A673 (cell line): ENCODE data around the gene CHAT. TPM values are rescaled to one million over a fixed set of nuclear protein-coding genes. Genes with fewer than 3 reads are reported as not detected.
A peak's percentile ranks its signal among the peaks of the same experiment; 100 is the strongest.

Experiments
- BruUV-seq: library from RNA; stranded (reverse); fragments of 400-500 nt; replicated peaks from 2 replicates; lab custom pipeline; 2021; lab: Mats Ljungman, UMichigan
- CTCF ChIA-PET: fragments of 300-600 bp; sonication (Branson Sonifier 250); formaldehyde crosslinking; loops from one replicate; lab custom pipeline; 2022; ENCODE audit warnings: antibody characterized with exemption; lab: Charles Lee
- POLR2A ChIA-PET: fragments of 300-600 bp; sonication (Branson Sonifier 250); formaldehyde crosslinking; loops from one replicate; lab custom pipeline; 2022; ENCODE audit warnings: antibody characterized with exemption; ENCODE audit not compliant: low non-redundant PET; lab: Charles Lee
- DNase-seq: peaks from one replicate; pipeline ENCODE4 v3.0.0-alpha.2; 2015; ENCODE audit warnings: low spot score
- H3K27ac ChIP-seq: fragments of 200-600 bp; sonication (generic); 2 replicates; pipeline ENCODE4 v1.5.1; 2016; ENCODE audit warnings: mixed run types, low read depth, mild to moderate bottlenecking, mixed read lengths, antibody characterized with exemption, low read length; ENCODE audit not compliant: poor library complexity, severe bottlenecking
- H3K27me3 ChIP-seq: fragments of 200-600 bp; sonication (generic); replicated peaks from 2 replicates; pipeline ENCODE4 v1.6.1; 2017; ENCODE audit warnings: mixed run types, low read depth, mild to moderate bottlenecking, mixed read lengths, antibody characterized with exemption, low read length; ENCODE audit not compliant: insufficient read depth, poor library complexity
- H3K36me3 ChIP-seq: fragments of 200-600 bp; sonication (generic); 2 replicates; pipeline ENCODE4 v1.6.1; 2016; ENCODE audit warnings: mixed run types, mild to moderate bottlenecking, mixed read lengths, antibody characterized with exemption, low read length; ENCODE audit not compliant: insufficient read depth, poor library complexity, severe bottlenecking
- H3K4me1 ChIP-seq: fragments of 200-600 bp; sonication (generic); 2 replicates; pipeline ENCODE4 v1.6.1; 2017; ENCODE audit warnings: mixed run types, mild to moderate bottlenecking, mixed read lengths, antibody characterized with exemption, low read length; ENCODE audit not compliant: insufficient read depth, poor library complexity, severe bottlenecking
- H3K4me3 ChIP-seq: fragments of 200-600 bp; sonication (generic); 2 replicates; pipeline ENCODE4 v1.5.1; 2016; ENCODE audit warnings: low read depth, mixed run types, mild to moderate bottlenecking, mixed read lengths, low read length; ENCODE audit not compliant: poor library complexity, severe bottlenecking
- H3K9me3 ChIP-seq: fragments of 200-600 bp; sonication (generic); 2 replicates; pipeline ENCODE4 v1.6.1; 2016; ENCODE audit warnings: mixed run types, low read depth, mild to moderate bottlenecking, mixed read lengths, antibody characterized with exemption, low read length; ENCODE audit not compliant: poor library complexity, severe bottlenecking
- EZH2 ChIP-seq: fragments of 200-600 bp; sonication (generic); IDR thresholded peaks from 2 replicates; pipeline ENCODE4 v1.6.1; 2017; ENCODE audit warnings: borderline replicate concordance, low read depth, mild to moderate bottlenecking, mixed read lengths, antibody characterized with exemption, low read length; ENCODE audit not compliant: poor library complexity, severe bottlenecking
- intact Hi-C: fragments of 100-400 bp; cut with micrococcal nuclease; formaldehyde crosslinking; loops from one replicate; pipeline ENCODE4 v1.10.0; 2022; ENCODE audit not compliant: unreplicated experiment
- total RNA-seq: library from RNA; stranded (reverse); gene quantifications from 2 replicates; pipeline ENCODE4 v1.2.3, GENCODE V29; 2021
- TF ChIP-seq, protein P1 (sequence below): fragments of 300-800, 200-600 bp; sonication (generic); conservative IDR thresholded peaks from 2 replicates; pipeline ENCODE4 v1.5.1; 2017; ENCODE audit warnings: low read depth, mild to moderate bottlenecking, antibody characterized with exemption, low read length, moderate library complexity, mixed read lengths

Gene CHAT
- total RNA-seq, 1 experiment from 2014 or later: 0.56 TPM

DNA sequence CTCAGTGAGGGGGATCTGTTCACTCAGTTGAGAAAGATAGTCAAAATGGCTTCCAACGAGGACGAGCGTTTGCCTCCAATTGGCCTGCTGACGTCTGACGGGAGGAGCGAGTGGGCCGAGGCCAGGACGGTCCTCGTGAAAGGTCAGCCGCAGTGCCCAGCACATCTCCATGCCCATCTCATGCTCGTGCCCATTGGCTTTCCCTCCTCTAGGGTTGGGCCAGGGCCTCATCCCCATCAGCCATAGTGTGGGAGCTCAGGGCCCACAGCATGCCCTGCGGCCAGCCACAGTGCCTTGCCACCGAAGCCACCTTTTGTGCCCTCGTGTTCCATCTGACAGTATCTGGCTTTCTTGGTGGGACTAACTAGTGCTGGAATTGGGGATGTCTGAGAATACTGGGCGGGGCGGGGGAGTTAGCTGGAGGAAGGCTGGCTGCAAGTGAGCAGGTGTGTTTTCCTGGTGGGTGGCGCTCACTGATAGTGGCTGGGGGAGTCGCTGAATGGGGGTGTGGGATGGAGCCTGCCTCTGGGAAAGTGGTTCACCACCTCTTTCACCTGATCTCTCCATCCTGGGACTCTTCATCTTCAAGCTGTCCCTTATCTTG is 13.9 kb downstream of the CHAT start:
- Histone ChIP-seq H3K27me3 (peaks cover 7% of the 10 kb centered on the region), H3K36me3 (no peaks in the 10 kb centered on the region), H3K9me3 (no peaks in the 10 kb centered on the region), H3K27ac (no peak overlapping the region), H3K4me3 (no peak overlapping the region), H3K4me1 (peaks cover 20% of the 10 kb centered on the region)
- no TSS peak for BruUV-seq
- ChIA-PET CTCF (no interaction called here), POLR2A (no interaction called here)
- TF ChIP-seq EZH2: no peak
- TF ChIP-seq, protein P1, sequence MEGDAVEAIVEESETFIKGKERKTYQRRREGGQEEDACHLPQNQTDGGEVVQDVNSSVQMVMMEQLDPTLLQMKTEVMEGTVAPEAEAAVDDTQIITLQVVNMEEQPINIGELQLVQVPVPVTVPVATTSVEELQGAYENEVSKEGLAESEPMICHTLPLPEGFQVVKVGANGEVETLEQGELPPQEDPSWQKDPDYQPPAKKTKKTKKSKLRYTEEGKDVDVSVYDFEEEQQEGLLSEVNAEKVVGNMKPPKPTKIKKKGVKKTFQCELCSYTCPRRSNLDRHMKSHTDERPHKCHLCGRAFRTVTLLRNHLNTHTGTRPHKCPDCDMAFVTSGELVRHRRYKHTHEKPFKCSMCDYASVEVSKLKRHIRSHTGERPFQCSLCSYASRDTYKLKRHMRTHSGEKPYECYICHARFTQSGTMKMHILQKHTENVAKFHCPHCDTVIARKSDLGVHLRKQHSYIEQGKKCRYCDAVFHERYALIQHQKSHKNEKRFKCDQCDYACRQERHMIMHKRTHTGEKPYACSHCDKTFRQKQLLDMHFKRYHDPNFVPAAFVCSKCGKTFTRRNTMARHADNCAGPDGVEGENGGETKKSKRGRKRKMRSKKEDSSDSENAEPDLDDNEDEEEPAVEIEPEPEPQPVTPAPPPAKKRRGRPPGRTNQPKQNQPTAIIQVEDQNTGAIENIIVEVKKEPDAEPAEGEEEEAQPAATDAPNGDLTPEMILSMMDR: no peak
- intact Hi-C loops: no loop called here
- no peak for DNase-seq

GRCh38 chr10:49628599-49628998 is 14.8 kb downstream of the CHAT start:
- H3K9me3 ChIP-seq: no peaks in the 10 kb centered on the region
- CTCF ChIA-PET: no interaction called here
- H3K27me3 ChIP-seq: peaks cover 7% of the 10 kb centered on the region
- intact Hi-C loops: no loop called here
- peaks cover 20% of the 10 kb centered on the region for H3K4me1 ChIP-seq
- TF ChIP-seq EZH2: no peak
- TF ChIP-seq, protein P1: no peak
- no peaks in the 10 kb centered on the region for H3K36me3 ChIP-seq
- BruUV-seq: no TSS peak
- no peak overlapping the region for H3K4me3 ChIP-seq
- POLR2A ChIA-PET: no interaction called here
- DNase-seq: no peak
- no peak overlapping the region for H3K27ac ChIP-seq

DNA sequence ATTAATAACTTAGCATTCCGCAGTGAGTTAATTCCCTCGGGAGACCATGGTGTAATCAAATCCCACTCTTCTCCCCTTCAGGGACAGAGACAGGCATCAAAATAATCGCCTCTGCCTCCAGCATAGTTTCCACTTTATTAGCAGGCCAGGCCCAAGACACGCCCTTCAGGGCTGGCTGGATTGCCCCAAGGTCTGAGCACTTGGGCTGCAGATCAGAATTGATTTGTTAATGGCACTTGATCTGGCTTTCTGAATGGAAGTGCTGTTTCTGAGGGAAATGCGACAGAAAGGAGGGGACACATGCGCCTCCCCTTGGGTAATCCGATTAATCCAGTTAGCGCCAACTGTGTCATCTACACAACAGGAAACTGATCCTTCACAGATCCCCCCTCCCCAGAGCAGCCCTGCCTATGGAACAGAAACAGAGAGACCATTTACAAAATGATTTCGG is 15.6 kb downstream of the CHAT start:
- Histone ChIP-seq H3K9me3 (no peaks in the 10 kb centered on the region), H3K4me3 (no peak overlapping the region), H3K27ac (no peak overlapping the region), H3K36me3 (no peaks in the 10 kb centered on the region), H3K27me3 (peaks cover under 1% of the 10 kb centered on the region), H3K4me1 (peaks cover 20% of the 10 kb centered on the region)
- POLR2A ChIA-PET: no interaction called here
- CTCF ChIA-PET: no interaction called here
- TF ChIP-seq EZH2: no peak
- TF ChIP-seq, protein P1: no peak
- no TSS peak for BruUV-seq
- peak; percentile 82 for DNase-seq
- intact Hi-C loops: no loop called here
